H1 (cell line): ENCODE results near the gene LOX. TPM values are rescaled to one million over a fixed set of nuclear protein-coding genes. Genes with fewer than 3 reads are reported as not detected.

Experiments used
- CTCF ChIA-PET: fragments of 300-600 bp; sonication (Branson Sonifier 250); formaldehyde crosslinking; loops from one replicate; lab custom pipeline; 2021; ENCODE audit not compliant: partially characterized antibody; lab: Charles Lee
- POLR2A ChIA-PET: fragments of 300-600 bp; sonication (Branson Sonifier 250); formaldehyde crosslinking; loops from one replicate; lab custom pipeline; 2021; ENCODE audit warnings: inconsistent platforms; ENCODE audit not compliant: partially characterized antibody; lab: Charles Lee
- DNase-seq, 2 experiments: peaks; one replicate each; pipeline versions ENCODE4 v3.0.0 to v3.0.0-alpha.2; 2010 to 2022; ENCODE audit warnings: low spot score in 2 of 2, low read depth in 1 of 2, mixed read lengths in 1 of 2
- FAIRE-seq: peaks from 2 replicates; lab custom pipeline; 2011; peaks lifted over from hg19 to GRCh38; lab: Jason Lieb, UNC
- H2AFZ ChIP-seq: 2 replicates; pipeline ENCODE4 v1.8.1; 2012; ENCODE audit warnings: low read length, inconsistent platforms
- H2AK5ac ChIP-seq: 2 replicates; pipeline ENCODE4 v1.6.1; 2013; ENCODE audit warnings: low read depth, low read length
- H2BK120ac ChIP-seq: replicated peaks from 2 replicates; pipeline ENCODE3; 2013; ENCODE audit warnings: low read depth, low read length, inconsistent platforms
- H2BK12ac ChIP-seq: 2 replicates; pipeline ENCODE4 v1.6.1; 2013; ENCODE audit warnings: low read depth, low read length
- H2BK15ac ChIP-seq: 2 replicates; pipeline ENCODE4 v1.6.1; 2013; ENCODE audit warnings: low read length
- H2BK20ac ChIP-seq: 2 replicates; pipeline ENCODE4 v1.6.1; 2013; ENCODE audit warnings: low read length
- H2BK5ac ChIP-seq: 2 replicates; pipeline ENCODE4 v1.6.1; 2013; ENCODE audit warnings: low read depth, low read length
- H3K14ac ChIP-seq: 2 replicates; pipeline ENCODE4 v1.6.1; 2013; ENCODE audit warnings: inconsistent platforms; ENCODE audit not compliant: insufficient read length
- H3K18ac ChIP-seq: 2 replicates; pipeline ENCODE4 v1.6.1; 2013; ENCODE audit warnings: low read length; ENCODE audit errors: extremely low read depth
- H3K23ac ChIP-seq: 2 replicates; pipeline ENCODE4 v1.6.1; 2013; ENCODE audit warnings: inconsistent platforms; ENCODE audit not compliant: insufficient read length
- H3K23me2 ChIP-seq: 2 replicates; pipeline ENCODE4 v1.6.1; 2013; ENCODE audit warnings: low read depth, low read length
- H3K27ac ChIP-seq: 2 replicates; pipeline ENCODE4 v1.6.1; 2011; ENCODE audit warnings: low read depth, low read length, inconsistent platforms
- H3K27me3 ChIP-seq, 4 experiments: replicated peaks in 1 of 4; 1 replicate in 1 of 4; 2 replicates in 3 of 4; pipeline versions ENCODE4 v1.6.1 to v1.8.1; 2011 to 2013; ENCODE audit warnings: low read length in 3 of 4, mild to moderate bottlenecking in 3 of 4, inconsistent platforms in 2 of 4, mixed read lengths in 2 of 4, moderate library complexity in 1 of 4; ENCODE audit not compliant: control insufficient read depth in 3 of 4, insufficient read depth in 3 of 4; ENCODE audit errors: extremely low read depth in 1 of 4
- H3K36me3 ChIP-seq, 4 experiments: 2 replicates each; pipeline versions ENCODE4 v1.6.1 to v1.8.1; 2011 to 2013; ENCODE audit warnings: mild to moderate bottlenecking in 4 of 4, low read length in 3 of 4, moderate library complexity in 2 of 4, control low read depth in 1 of 4, inconsistent platforms in 1 of 4; ENCODE audit not compliant: insufficient read depth in 4 of 4, control insufficient read depth in 2 of 4
- H3K4ac ChIP-seq: replicated peaks from 2 replicates; pipeline ENCODE3; 2013; ENCODE audit warnings: low read length, low read depth, mixed read lengths, inconsistent platforms; ENCODE audit not compliant: insufficient read length
- H3K4me1 ChIP-seq, 4 experiments: replicated peaks in 1 of 4; 1 replicate in 1 of 4; 2 replicates in 3 of 4; pipeline versions ENCODE4 v1.6.1 to v1.8.1; 2011 to 2013; ENCODE audit warnings: low read length in 3 of 4, inconsistent platforms in 2 of 4, mixed read lengths in 1 of 4; ENCODE audit not compliant: insufficient read depth in 4 of 4, control insufficient read depth in 3 of 4
- H3K4me2 ChIP-seq, 2 experiments: 2 replicates each; pipeline versions ENCODE4 v1.6.1 to v1.8.1; 2011 to 2013; ENCODE audit warnings: low read depth in 2 of 2, low read length in 2 of 2, control low read depth in 1 of 2, inconsistent platforms in 1 of 2, mild to moderate bottlenecking in 1 of 2; ENCODE audit not compliant: insufficient read depth in 1 of 2
- H3K4me3 ChIP-seq, 4 experiments: fragments of 200-600, 300-600 bp in 1 of 4; sonication (generic), shearing (Covaris generic), sonication (Bioruptor Twin) in 1 of 4; 2 replicates each; pipeline versions ENCODE4 v1.5.1 to v1.8.1; 2011 to 2016; ENCODE audit warnings: low read length in 4 of 4, low read depth in 3 of 4, control low read depth in 2 of 4, inconsistent platforms in 2 of 4, mild to moderate bottlenecking in 2 of 4, mixed read lengths in 1 of 4, moderate library complexity in 1 of 4; ENCODE audit not compliant: insufficient read depth in 2 of 4; ENCODE audit errors: extremely low read depth in 1 of 4
- H3K56ac ChIP-seq: replicated peaks from 2 replicates; pipeline ENCODE3; 2013; ENCODE audit warnings: low read depth, mild to moderate bottlenecking, mixed read lengths, low read length, inconsistent platforms; ENCODE audit not compliant: insufficient read length
- H3K79me1 ChIP-seq: 2 replicates; pipeline ENCODE4 v1.6.1; 2013; ENCODE audit warnings: low read depth, low read length, control low read depth
- H3K79me2 ChIP-seq, 2 experiments: 2 replicates each; pipeline versions ENCODE4 v1.6.1 to v1.8.1; 2012 to 2013; ENCODE audit warnings: low read length in 2 of 2, mild to moderate bottlenecking in 2 of 2, inconsistent platforms in 1 of 2; ENCODE audit not compliant: insufficient read depth in 2 of 2, control insufficient read depth in 1 of 2
- H3K9ac ChIP-seq, 4 experiments: replicated peaks in 1 of 4; 1 replicate in 1 of 4; 2 replicates in 3 of 4; pipeline versions ENCODE4 v1.6.1 to v1.8.1; 2011 to 2013; ENCODE audit warnings: low read depth in 3 of 4, low read length in 3 of 4, control low read depth in 2 of 4, mild to moderate bottlenecking in 2 of 4, moderate library complexity in 2 of 4, inconsistent platforms in 1 of 4; ENCODE audit errors: extremely low read depth in 1 of 4
- H3K9me3 ChIP-seq, 2 experiments: 2 replicates each; pipeline versions ENCODE4 v1.6.1 to v1.8.1; 2012 to 2013; ENCODE audit warnings: mild to moderate bottlenecking in 2 of 2, moderate library complexity in 2 of 2, control low read depth in 1 of 2, inconsistent platforms in 1 of 2, low read depth in 1 of 2, low read length in 1 of 2, mixed read lengths in 1 of 2; ENCODE audit not compliant: insufficient read depth in 2 of 2
- H4K20me1 ChIP-seq, 2 experiments: replicated peaks in 1 of 2; 2 replicates each; pipeline versions ENCODE3 to v1.8.1; 2011 to 2013; ENCODE audit warnings: inconsistent platforms in 2 of 2, low read length in 2 of 2, mild to moderate bottlenecking in 1 of 2; ENCODE audit not compliant: insufficient read depth in 2 of 2, control insufficient read depth in 1 of 2
- H4K5ac ChIP-seq: 2 replicates; pipeline ENCODE4 v1.6.1; 2013; ENCODE audit warnings: low read length, low read depth, mixed read lengths, inconsistent platforms; ENCODE audit not compliant: insufficient read length
- H4K8ac ChIP-seq: 2 replicates; pipeline ENCODE4 v1.8.0; 2013; ENCODE audit warnings: mild to moderate bottlenecking, moderate library complexity, low read length, inconsistent platforms; ENCODE audit not compliant: insufficient read depth; ENCODE audit errors: extremely low read depth
- H4K91ac ChIP-seq: replicated peaks from 2 replicates; pipeline ENCODE3; 2013; ENCODE audit warnings: low read length, mixed read lengths, inconsistent platforms; ENCODE audit not compliant: insufficient read length
- HDAC2 ChIP-seq, 2 experiments: fragments of 300-600 bp in 1 of 2; sonication (generic) in 1 of 2; IDR thresholded peaks; 2 replicates each; pipeline ENCODE4 v1.6.1; 2011 to 2012; ENCODE audit warnings: low read depth in 2 of 2, low read length in 2 of 2, mild to moderate bottlenecking in 2 of 2, moderate library complexity in 2 of 2, borderline replicate concordance in 1 of 2, inconsistent platforms in 1 of 2
- NRF1 ChIP-seq: IDR thresholded peaks from 2 replicates; pipeline ENCODE4 v1.6.1; 2011; ENCODE audit warnings: mild to moderate bottlenecking, low read depth, low read length, improper control_type of control experiment
- SIX5 ChIP-seq: IDR thresholded peaks from 2 replicates; pipeline ENCODE4 v1.6.1; 2011; ENCODE audit warnings: mild to moderate bottlenecking, low read depth, low read length
- TCF12 ChIP-seq: IDR thresholded peaks from 2 replicates; pipeline ENCODE4 v1.6.1; 2011; ENCODE audit warnings: low read depth, mild to moderate bottlenecking, low read length
- WGBS, 2 experiments: shearing (Covaris generic) in 1 of 2; methylation state at CpG; one replicate each; pipeline versions ENCODE4 v1.1.6 to v1.1.7; 2013 to 2015; ENCODE audit warnings: low lambda C conversion rate in 2 of 2, mixed read lengths in 2 of 2, inconsistent platforms in 1 of 2, low coverage in 1 of 2, missing lambda C conversion rate in 1 of 2; ENCODE audit not compliant: insufficient replicate concordance in 2 of 2, insufficient coverage in 1 of 2, insufficient read length in 1 of 2; ENCODE audit errors: extremely low coverage in 1 of 2, missing lambda C conversion rate in 1 of 2; 5-methylcytosine and 5-hydroxymethylcytosine counted together
- polyA plus RNA-seq, 7 experiments: library from polyadenylated mRNA; depleted of rRNA in 3 of 7; stranded (reverse) in 5 of 7; unstranded in 2 of 7; fragments of >200 nt in 5 of 7; fragments of 200-250 nt in 2 of 7; gene quantifications; 1 replicate in 5 of 7; 2 replicates in 1 of 7; 4 replicates in 1 of 7; pipeline versions ENCODE4 v1.2.1 to v1.2.3, GENCODE V29; 2011 to 2013; ENCODE audit warnings: missing spikeins in 2 of 7, mixed read lengths in 2 of 7
- total RNA-seq: library from RNA; stranded (reverse); fragmentation: NEBNext Ultra II Directional; extraction: Animal tissue kit (Norgen Biotek cat#: 25700); gene quantifications from 2 replicates; pipeline ENCODE4 v1.2.1, GENCODE V29; 2021

LOX gene
- total and polyA plus RNA-seq, 2 of the 8 experiments (the other 6 are each of a cell fraction or from before 2014, with no cell fraction given), result 1.1 to 2.2 TPM

DNA sequence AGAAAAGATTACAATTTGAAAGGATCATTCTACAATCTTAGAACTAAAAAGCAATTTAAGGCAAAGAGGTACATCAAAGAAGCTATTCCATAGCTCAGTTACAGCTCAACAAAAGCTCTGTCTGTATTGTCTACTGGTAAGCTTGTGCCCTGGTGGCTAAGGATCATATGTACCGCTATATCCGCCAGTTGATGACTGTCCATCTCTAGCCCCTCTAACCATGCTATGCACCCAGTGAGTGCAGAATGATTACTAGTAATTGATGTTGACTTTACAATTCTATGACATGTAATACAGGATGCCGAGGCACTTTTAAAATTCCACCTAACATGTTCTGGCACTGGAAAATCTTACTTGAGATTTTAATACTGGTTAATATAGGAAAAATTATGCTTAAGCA lies 13.1 kb downstream of the LOX start:
- no peak for DNase-seq
- H3K27ac ChIP-seq, result no peak overlapping the region
- H3K27me3 ChIP-seq, result no peaks in the 10 kb centered on the region
- no peak overlapping the region for H4K5ac ChIP-seq
- no peak overlapping the region for H2BK20ac ChIP-seq
- no peak for TF ChIP-seq NRF1
- no peak for TF ChIP-seq HDAC2 (IDR thresholded peaks at IDR 0.05; ENCODE audit: borderline replicate concordance in 1 of 2, low read depth in 2 of 2, low read length in 2 of 2)
- no peak for TF ChIP-seq SIX5
- TF ChIP-seq TCF12, result no peak
- TF ChIP-seq, all 59 proteins: peak for 0
- Histone ChIP-seq H3K23ac (no peak overlapping the region), H4K20me1 (no peaks in the 10 kb centered on the region), H3K18ac (no peak overlapping the region), H4K8ac (no peak overlapping the region), H2BK15ac (no peak overlapping the region), H4K91ac (no peak overlapping the region), H2AK5ac (no peak overlapping the region), H2BK120ac (no peak overlapping the region), H3K9me3 (no peaks in the 10 kb centered on the region), H3K36me3 (0 out of 8 replicates have a peak, but pooled peaks cover 0 to 2% (median 0%) of the 10 kb centered on the region in 4 experiments), H3K79me2 (no peaks in the 10 kb centered on the region), H3K9ac (no peak overlapping the region), H3K4me2 (no peak overlapping the region), H3K14ac (no peak overlapping the region), H3K4me1 (0 out of 7 replicates have a peak, but pooled peaks cover 0 to 2% (median 0%) of the 10 kb centered on the region in 4 experiments), H3K4ac (no peak overlapping the region), H3K79me1 (no peaks in the 10 kb centered on the region), H3K56ac (no peak overlapping the region), H2BK5ac (no peak overlapping the region), H2BK12ac (no peak overlapping the region), H2AFZ (no peak overlapping the region), H3K23me2 (no peaks in the 10 kb centered on the region), H3K4me3 (no peak overlapping the region)
- FAIRE-seq, result no peak
- ChIA-PET POLR2A (interaction anchor here (0.9 to 1.6 kb wide), 2 partner anchors 11 to 57 kb away, joined by 3 to 5 read pairs; no protein-coding TSS in a partner anchor), CTCF (interaction anchor here (1.5 to 1.9 kb wide), 2 partner anchors 11 to 92 kb away, joined by 3 to 7 read pairs; no protein-coding TSS in a partner anchor)
- WGBS, 2 experiments, result 94% methylated on average over 3 of the region's 3 CpGs; no CpG with 5 or more reads in 1 of the 2 experiments
